Measurements from ENCODE around the gene TDRD9.

TDRD9 gene

DNA sequence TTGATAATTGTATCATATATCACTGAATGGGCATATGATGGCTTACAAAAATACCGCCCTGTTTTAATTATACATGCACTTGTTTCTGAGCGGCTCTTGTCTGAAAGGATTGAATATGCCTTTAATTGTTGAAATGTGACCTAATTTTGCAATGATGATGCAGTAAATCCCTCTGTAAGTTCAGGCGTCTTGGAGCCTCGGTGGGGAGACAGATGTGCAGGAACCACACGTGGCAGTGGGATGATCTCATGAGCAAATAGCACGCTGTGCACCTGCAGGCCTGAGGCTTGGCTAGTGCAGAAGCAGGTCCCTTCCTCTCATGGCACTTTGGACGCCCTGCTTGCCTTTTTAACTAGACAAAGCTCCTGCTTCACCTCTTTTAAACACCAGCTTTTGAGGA, 108.0 kb downstream of the TDRD9 start:
- no peaks in the 10 kb centered on the region for H4K20me1 ChIP-seq
- TF ChIP-seq Cebpa-rat (IDR thresholded peaks at IDR 0.05) = no peak

DNA sequence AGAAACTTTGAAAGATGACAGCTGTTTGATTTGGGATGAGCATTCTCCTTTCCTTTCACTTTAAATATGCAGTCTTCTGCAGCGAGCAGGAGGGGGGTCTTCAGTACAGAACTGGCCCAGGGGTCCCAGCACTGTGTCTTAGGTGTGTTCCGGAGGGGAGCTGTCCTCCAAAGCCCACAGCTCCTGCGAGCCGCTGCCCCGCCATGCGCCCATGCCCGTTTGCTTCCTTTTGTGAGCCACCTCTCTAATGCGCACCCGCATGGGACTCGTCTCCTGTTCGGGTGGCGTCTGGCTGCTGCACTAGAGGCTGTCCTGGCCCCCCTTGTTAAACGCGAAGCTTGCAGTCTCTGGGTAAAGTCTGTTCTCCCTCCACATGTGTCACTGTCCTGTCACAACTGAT, 108.8 kb downstream of the TDRD9 start:
- no peak overlapping the region for H3K9ac ChIP-seq
- no peaks in the 10 kb centered on the region for H3K9me3 ChIP-seq
- H3K4me3 ChIP-seq = no peak overlapping the region
- H3K27ac ChIP-seq = no peak overlapping the region
- H3K4me2 ChIP-seq = no peak overlapping the region
- no peaks in the 10 kb centered on the region for H3K4me1 ChIP-seq
- TF ChIP-seq Cebpa-rat (IDR thresholded peaks at IDR 0.05) = no peak
- H3K36me3 ChIP-seq = no peaks in the 10 kb centered on the region
- H4K20me1 ChIP-seq = no peaks in the 10 kb centered on the region
- no peaks in the 10 kb centered on the region for H3K27me3 ChIP-seq

More for the DNA sequence above, 108.0 kb downstream of the TDRD9 start:
- no peaks in the 10 kb centered on the region for H3K36me3 ChIP-seq
- H3K9me3 ChIP-seq = no peaks in the 10 kb centered on the region
- no peaks in the 10 kb centered on the region for H3K4me1 ChIP-seq
- no peak overlapping the region for H3K4me2 ChIP-seq
- H3K27ac ChIP-seq = no peak overlapping the region
- no peak overlapping the region for H3K9ac ChIP-seq
- no peak overlapping the region for H3K4me3 ChIP-seq
- no peaks in the 10 kb centered on the region for H3K27me3 ChIP-seq

DNA sequence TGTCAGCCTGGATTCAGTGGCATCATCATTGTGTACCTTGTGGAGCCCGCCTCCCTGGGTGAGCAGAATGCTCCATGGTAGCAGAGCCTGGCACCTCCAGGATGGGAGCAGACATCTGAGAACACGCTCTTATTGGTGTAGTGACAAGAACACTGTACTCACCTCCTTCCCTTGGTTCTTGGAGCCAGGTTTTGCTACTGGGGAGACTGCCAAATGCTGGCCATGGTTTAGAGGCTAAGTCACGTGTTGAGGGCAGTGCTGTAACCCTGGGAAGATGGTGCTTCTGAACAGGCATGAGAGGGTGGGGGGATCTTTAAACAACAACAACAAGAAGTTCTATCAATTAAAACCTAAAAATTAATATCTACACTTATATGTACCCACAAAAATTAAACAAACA, 109.6 kb downstream of the TDRD9 start:
- Histone ChIP-seq H3K4me2 (no peak overlapping the region), H3K27me3 (no peaks in the 10 kb centered on the region), H3K4me1 (no peaks in the 10 kb centered on the region), H4K20me1 (no peaks in the 10 kb centered on the region), H3K27ac (no peak overlapping the region), H3K36me3 (no peaks in the 10 kb centered on the region), H3K9me3 (no peaks in the 10 kb centered on the region), H3K4me3 (no peak overlapping the region), H3K9ac (no peak overlapping the region)
- no peak for TF ChIP-seq Cebpa-rat (IDR thresholded peaks at IDR 0.05)

DNA sequence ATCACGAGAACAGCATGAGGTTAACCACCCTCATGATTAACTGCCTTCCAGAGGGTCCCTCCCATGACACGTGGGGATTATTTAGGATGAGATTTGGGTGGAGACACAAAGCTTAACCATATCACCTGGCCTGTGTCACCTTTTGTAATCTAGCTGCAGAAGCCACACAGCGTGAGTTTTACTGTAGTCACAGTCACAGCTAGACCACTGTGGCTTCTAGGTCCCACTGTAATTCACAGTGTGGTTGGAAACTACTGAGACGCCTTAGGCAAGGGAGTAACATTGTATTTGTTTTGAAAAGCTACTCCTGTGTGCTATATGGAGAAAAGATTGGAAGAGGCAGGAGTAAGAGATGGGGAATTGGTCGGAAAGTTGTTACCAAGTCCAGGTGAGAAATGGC, 111.0 kb downstream of the TDRD9 start:
- Histone ChIP-seq H3K4me1 (no peaks in the 10 kb centered on the region), H3K4me2 (no peak overlapping the region), H3K9ac (no peak overlapping the region), H4K20me1 (no peaks in the 10 kb centered on the region), H3K9me3 (no peaks in the 10 kb centered on the region), H3K4me3 (no peak overlapping the region), H3K27me3 (no peaks in the 10 kb centered on the region), H3K27ac (no peak overlapping the region), H3K36me3 (no peaks in the 10 kb centered on the region)
- TF ChIP-seq Cebpa-rat (IDR thresholded peaks at IDR 0.05) = no peak

DNA sequence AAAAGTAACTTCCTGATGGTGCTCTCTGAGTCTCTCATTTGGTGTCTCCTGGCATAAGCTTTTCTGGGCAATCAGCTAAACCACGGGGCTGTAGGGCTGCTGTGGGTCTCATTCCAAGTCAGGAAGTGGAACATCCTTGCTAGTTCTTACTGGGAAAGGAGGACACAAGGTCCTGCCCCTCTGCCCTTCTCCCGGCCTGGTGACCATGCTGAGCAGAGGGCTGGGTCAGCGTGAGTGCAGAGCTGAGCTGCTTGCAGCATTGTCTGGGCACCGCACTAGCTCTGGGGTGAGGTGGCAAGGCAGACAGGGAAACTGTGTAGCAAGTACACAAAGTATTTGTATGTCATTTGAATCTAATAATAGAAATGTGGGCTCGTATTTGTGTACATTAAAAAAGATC, 112.3 kb downstream of the TDRD9 start:
- Histone ChIP-seq H3K4me1 (no peaks in the 10 kb centered on the region), H3K4me3 (no peak overlapping the region), H3K36me3 (no peaks in the 10 kb centered on the region), H3K9ac (no peak overlapping the region), H3K4me2 (no peak overlapping the region), H4K20me1 (no peaks in the 10 kb centered on the region), H3K9me3 (no peaks in the 10 kb centered on the region), H3K27me3 (no peaks in the 10 kb centered on the region), H3K27ac (no peak overlapping the region)
- TF ChIP-seq Cebpa-rat (IDR thresholded peaks at IDR 0.05) = no peak

DNA sequence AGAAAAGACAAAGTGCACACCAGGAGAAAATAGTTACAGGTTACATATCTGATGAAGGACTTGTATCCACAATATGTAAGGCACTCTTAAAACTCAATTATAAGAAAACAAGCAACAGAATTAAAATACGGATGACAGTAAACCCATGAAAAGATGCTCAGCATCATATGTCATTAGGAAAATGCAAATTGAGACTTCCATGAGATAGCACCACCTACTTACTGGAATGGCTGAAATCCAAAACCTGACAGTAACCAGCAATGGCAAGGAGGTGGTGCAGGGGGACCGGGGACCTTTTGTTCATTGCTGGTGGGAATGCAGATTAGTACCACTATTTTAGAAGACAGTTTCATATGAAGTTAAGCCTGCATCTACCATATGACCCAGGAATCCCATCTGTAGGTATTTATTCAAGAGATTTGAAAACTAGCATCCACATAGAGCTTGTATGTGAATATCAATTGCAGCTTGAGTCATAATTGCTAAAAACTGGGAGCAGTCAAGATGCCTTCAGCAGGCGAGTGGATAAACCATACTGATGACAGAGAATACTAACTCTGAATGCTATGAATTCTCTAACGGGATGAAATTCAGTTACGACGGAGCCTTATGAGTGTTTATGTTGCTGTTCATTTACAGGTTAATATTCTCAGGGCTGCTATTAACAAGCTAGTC, 113.3 kb downstream of the TDRD9 start:
- Histone ChIP-seq H3K27me3 (no peaks in the 10 kb centered on the region), H3K9me3 (no peaks in the 10 kb centered on the region), H3K4me2 (no peak overlapping the region), H3K4me1 (no peaks in the 10 kb centered on the region), H3K27ac (no peak overlapping the region), H4K20me1 (no peaks in the 10 kb centered on the region), H3K9ac (no peak overlapping the region), H3K36me3 (no peaks in the 10 kb centered on the region), H3K4me3 (no peak overlapping the region)
- TF ChIP-seq Cebpa-rat (IDR thresholded peaks at IDR 0.05) = no peak

DNA sequence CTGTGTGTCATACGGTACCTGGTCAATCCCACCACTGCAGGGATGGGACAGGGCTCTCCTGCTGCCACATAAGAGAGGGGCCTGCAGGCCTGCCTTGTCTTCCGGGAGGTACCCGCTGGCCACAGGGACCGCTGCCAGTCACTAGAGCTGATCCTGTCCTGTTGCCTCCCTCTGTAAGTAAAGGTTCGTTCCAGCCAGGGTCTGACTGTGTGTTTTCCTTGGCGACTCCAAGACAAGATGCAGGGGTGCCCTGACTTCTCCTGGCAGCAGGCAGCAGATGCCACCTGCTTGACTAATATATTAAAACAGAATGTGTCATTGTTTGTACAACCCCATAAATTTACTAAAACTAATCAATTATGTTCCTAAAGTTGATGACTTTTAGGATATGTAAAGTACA, 115.8 kb downstream of the TDRD9 start:
- H3K4me1 ChIP-seq = peaks cover 9% of the 10 kb centered on the region
- no peak overlapping the region for H3K4me3 ChIP-seq
- H3K9me3 ChIP-seq = no peaks in the 10 kb centered on the region
- H3K36me3 ChIP-seq = no peaks in the 10 kb centered on the region
- no peaks in the 10 kb centered on the region for H4K20me1 ChIP-seq
- no peak overlapping the region for H3K27ac ChIP-seq
- TF ChIP-seq Cebpa-rat (IDR thresholded peaks at IDR 0.05) = no peak
- H3K9ac ChIP-seq = no peak overlapping the region
- H3K27me3 ChIP-seq = no peaks in the 10 kb centered on the region
- no peak overlapping the region for H3K4me2 ChIP-seq

DNA sequence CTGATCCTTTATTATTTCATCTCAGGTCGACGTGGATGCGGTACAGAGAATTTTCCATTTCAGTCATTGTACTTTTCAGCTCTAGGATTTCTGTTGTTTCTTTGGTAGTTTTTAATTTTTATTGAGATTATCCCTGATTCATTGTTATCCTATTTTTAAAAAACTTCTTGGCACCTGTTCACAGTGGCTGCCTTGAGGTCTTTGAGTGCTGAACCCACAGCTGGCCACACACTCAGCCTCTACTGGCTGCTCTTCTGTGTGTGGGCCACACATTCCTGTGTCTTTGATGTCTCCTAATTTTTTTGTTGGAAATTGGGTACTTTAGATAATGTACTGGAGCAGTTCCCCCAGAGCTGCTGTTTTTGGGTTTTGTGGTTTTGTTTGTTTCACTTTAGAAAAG, 119.5 kb downstream of the TDRD9 start:
- Histone ChIP-seq H3K36me3 (no peaks in the 10 kb centered on the region), H3K27me3 (no peaks in the 10 kb centered on the region), H4K20me1 (no peaks in the 10 kb centered on the region), H3K4me2 (no peak overlapping the region), H3K9me3 (no peaks in the 10 kb centered on the region), H3K9ac (no peak overlapping the region), H3K27ac (no peak overlapping the region), H3K4me3 (no peak overlapping the region), H3K4me1 (peaks cover 28% of the 10 kb centered on the region)
- TF ChIP-seq Cebpa-rat (IDR thresholded peaks at IDR 0.05) = no peak

DNA sequence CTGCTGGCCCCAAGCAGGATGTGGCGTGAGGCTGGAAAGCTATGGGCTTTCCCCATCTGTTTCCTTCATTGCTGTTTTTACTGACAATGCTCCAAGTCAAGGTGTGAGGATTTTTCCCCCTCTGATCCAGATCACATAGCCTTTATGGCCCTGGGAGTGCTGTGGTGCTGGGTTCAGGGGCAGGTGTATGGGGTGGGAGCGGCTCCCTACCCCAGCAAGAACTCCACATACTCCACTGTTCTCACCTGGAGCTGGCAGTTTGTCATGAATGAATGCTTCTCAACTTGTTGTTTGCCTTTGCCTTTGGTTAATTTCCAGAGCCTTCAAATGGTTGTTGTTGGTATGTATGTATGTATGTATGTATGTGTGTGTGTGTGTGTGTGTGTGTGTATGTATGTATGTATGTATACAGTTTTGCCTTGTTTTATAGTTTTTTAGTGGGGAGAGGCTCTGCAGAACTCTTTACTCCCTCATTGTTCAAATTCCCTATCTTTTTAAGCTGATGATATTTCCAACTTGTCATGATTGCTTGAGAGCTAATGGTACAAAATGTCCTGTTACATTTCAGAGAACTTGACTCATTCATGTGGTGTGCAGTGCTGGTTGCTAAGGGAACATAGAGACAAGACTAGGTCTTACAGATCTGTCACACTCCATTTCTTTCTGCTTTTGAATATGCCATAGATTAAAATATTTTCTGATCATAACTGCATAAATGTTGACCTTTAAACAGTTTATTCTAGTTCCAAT, 120.7 kb downstream of the TDRD9 start:
- Histone ChIP-seq H3K27ac (no peak overlapping the region), H3K4me1 (peaks cover 28% of the 10 kb centered on the region), H3K4me2 (no peak overlapping the region), H3K27me3 (no peaks in the 10 kb centered on the region), H3K9me3 (no peaks in the 10 kb centered on the region), H3K4me3 (no peak overlapping the region), H3K36me3 (no peaks in the 10 kb centered on the region), H4K20me1 (no peaks in the 10 kb centered on the region), H3K9ac (no peak overlapping the region)
- no peak for TF ChIP-seq Cebpa-rat (IDR thresholded peaks at IDR 0.05)

DNA sequence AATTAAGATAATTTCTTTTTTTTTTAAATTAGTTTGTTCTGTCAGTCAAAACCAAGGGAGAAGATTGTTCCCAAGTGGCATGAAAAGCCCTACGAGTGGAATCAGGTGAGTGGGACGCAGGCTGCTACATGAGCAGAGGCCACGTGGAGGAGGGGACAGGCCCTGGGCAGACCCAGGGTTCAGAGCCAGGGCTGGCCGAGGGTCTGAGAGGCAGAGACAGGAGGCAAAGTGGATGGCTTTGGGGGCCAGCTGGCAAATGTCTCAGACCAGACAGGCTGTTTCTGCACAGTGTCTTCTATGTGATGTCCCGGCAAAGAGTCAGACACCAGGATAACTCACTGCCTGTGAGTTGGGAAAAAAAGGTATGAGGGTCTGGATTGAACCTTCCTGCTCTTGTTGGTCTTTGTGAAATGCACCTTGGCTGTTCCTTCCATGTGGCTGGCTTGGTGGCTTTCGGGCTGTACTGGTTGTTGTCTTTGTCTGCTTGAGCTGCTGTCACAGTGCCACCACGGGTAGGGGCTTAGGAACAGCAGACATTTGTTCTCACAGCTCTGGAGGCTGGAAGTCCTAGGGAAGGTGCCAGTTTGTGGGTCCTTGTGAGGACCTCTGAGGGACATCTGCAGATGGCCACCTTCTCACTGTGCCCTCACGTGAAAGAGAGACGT, 121.5 kb downstream of the TDRD9 start:
- Histone ChIP-seq H3K9ac (no peak overlapping the region), H3K27ac (no peak overlapping the region), H3K9me3 (no peaks in the 10 kb centered on the region), H3K36me3 (no peaks in the 10 kb centered on the region), H4K20me1 (no peaks in the 10 kb centered on the region), H3K4me3 (no peak overlapping the region), H3K4me1 (peaks cover 28% of the 10 kb centered on the region), H3K27me3 (no peaks in the 10 kb centered on the region), H3K4me2 (no peak overlapping the region)
- TF ChIP-seq Cebpa-rat (IDR thresholded peaks at IDR 0.05) = no peak

Measured in BLaER1 (cell line).